DOHH2 (cell line): Measurements from ENCODE around the gene TTC17.

Experiments
- CTCF ChIP-seq: fragments of 200-600 bp; sonication (generic); IDR thresholded peaks from one replicate; pipeline ENCODE4 v1.5.1; 2014; ENCODE audit warnings: antibody characterized with exemption, mild to moderate bottlenecking, low read depth, low read length; ENCODE audit not compliant: poor library complexity, severe bottlenecking
- EZH2phosphoT487 ChIP-seq: fragments of 200-600 bp; sonication (generic); IDR thresholded peaks from 2 replicates; pipeline ENCODE4 v1.6.1; 2017; ENCODE audit warnings: borderline replicate concordance, mild to moderate bottlenecking, antibody characterized with exemption, low read length, moderate library complexity, mixed read lengths

DNA sequence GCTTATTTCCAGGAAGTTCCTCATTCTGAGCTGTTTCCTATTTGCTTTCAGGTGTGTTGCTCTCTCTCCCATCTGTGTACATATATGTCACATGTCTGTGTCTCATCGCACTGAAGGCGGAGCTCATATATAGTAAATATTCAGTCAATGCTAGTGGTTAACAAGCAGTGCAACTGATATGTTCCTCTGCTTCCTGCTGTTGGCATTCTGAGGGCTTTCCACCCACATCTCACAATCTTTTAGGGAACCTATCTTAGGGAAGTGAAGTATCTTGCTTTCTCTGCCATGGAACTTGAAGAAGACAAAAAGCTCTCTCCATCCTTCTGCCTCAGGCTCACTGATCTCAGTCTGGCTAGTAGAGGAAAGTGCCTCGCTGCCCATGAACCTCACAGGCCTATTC, 139.8 kb downstream of the TTC17 start:
- TF ChIP-seq CTCF (no peak), EZH2phosphoT487 (no peak)
